ENCODE measurements around the gene ZFC3H1. TPM values are rescaled to one million over a fixed set of nuclear protein-coding genes. Genes with fewer than 3 reads are reported as not detected.

ZFC3H1 gene
- total and polyA plus RNA-seq, 12 donors = 11.8 to 56.2 (median 31.9) TPM

DNA sequence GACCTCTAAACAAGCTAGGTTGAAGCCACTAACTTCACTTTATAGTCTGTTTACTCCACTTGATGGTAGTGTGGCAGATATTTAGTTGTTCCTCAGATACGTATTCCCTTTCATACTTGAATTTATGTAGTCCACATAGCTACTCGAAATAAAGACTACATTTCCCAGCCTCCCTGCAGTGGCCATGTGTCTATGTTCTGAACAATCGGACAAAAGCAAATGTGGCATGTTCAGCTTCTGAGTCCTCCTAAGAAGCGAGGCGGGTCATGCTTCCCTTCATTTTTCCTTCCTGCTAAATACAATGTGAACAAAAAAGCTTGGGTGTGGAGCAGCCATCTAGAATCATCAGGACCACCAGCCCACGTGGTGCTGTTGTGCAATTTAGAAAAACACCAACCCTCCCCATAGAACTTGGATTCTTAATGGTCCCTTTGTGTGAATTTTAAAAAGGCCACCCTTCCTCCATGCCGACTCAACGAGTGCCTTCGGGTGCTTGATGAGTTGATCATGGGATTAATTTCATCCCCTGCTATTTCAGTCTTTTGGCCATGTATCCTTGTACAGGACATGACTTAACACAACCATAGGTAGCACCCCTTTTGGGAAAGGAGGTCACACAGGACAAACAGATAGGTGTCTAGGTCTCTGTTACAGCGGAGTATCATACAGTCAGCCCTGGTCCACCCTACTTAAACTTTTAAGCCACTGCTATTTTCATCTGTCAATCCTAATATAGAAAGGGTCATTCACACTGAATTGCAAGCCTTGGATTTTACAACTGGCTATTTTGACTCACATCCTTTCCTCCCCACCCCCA, 60.7 kb downstream of the ZFC3H1 start:
- Histone ChIP-seq H3K4me3 (no peak overlapping the region), H3K4me1 (replicated peaks in 1 of 2) (no peaks in the 10 kb centered on the region), H3K27me3 (no peaks in the 10 kb centered on the region), H3K9me3 (replicated peaks in 1 of 3) (no peaks in the 10 kb centered on the region), H3K27ac (no peak overlapping the region), H3K36me3 (replicated peaks in 1 of 2) (no peaks in the 10 kb centered on the region)
- no peak for TF ChIP-seq POLR2A (IDR thresholded peaks at IDR 0.05)
- TF ChIP-seq, protein P1, sequence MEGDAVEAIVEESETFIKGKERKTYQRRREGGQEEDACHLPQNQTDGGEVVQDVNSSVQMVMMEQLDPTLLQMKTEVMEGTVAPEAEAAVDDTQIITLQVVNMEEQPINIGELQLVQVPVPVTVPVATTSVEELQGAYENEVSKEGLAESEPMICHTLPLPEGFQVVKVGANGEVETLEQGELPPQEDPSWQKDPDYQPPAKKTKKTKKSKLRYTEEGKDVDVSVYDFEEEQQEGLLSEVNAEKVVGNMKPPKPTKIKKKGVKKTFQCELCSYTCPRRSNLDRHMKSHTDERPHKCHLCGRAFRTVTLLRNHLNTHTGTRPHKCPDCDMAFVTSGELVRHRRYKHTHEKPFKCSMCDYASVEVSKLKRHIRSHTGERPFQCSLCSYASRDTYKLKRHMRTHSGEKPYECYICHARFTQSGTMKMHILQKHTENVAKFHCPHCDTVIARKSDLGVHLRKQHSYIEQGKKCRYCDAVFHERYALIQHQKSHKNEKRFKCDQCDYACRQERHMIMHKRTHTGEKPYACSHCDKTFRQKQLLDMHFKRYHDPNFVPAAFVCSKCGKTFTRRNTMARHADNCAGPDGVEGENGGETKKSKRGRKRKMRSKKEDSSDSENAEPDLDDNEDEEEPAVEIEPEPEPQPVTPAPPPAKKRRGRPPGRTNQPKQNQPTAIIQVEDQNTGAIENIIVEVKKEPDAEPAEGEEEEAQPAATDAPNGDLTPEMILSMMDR (IDR thresholded peaks at IDR 0.05) = no peak
- no peak for DNase-seq
- WGBS, 4 donors = 83 to 88% (median 85%) methylated on average over 10 of the region's 10 CpGs
- intact Hi-C loops (cut with DNase I) = no loop called here

DNA sequence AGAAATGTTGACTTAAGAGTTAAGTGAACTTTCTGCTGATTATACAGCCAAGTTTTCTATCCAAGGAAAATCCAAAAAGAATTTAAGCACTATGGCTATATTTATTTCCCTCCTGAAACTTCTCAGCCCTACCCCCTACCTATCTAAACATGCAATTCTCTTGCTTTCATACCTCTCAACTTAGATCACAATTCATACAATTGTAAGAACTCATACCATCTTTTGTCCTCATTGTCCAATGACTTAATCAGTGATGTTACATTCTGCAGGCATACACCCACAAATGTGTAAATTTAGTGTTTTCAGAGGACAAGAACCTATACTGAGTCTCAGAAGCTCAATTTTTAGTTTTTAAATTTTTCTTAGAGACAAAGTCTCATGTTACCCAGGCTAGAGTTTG, 62.1 kb downstream of the ZFC3H1 start:
- intact Hi-C loops (cut with DNase I) = no loop called here
- no peaks in the 10 kb centered on the region for H3K4me1 ChIP-seq (replicated peaks in 1 of 2)
- no peak for DNase-seq

GRCh38 chr12:71599210-71599609, 64.4 kb downstream of the ZFC3H1 start:
- no peak for DNase-seq
- Histone ChIP-seq H3K27me3 (no peaks in the 10 kb centered on the region), H3K4me1 (replicated peaks in 1 of 2) (no peaks in the 10 kb centered on the region), H3K9me3 (replicated peaks in 1 of 3) (no peaks in the 10 kb centered on the region), H3K4me3 (no peak overlapping the region), H3K27ac (no peak overlapping the region), H3K36me3 (replicated peaks in 1 of 2) (no peaks in the 10 kb centered on the region)
- intact Hi-C loops (cut with DNase I) = no loop called here
- TF ChIP-seq, protein P1 (IDR thresholded peaks at IDR 0.05) = no peak
- TF ChIP-seq POLR2A (IDR thresholded peaks at IDR 0.05) = no peak

More for the DNA sequence above, 62.1 kb downstream of the ZFC3H1 start:
- TF ChIP-seq, protein P1 (IDR thresholded peaks at IDR 0.05) = no peak
- TF ChIP-seq POLR2A (IDR thresholded peaks at IDR 0.05) = no peak
- Histone ChIP-seq H3K27me3 (no peaks in the 10 kb centered on the region), H3K4me3 (no peak overlapping the region), H3K9me3 (replicated peaks in 1 of 3) (no peaks in the 10 kb centered on the region), H3K27ac (no peak overlapping the region), H3K36me3 (replicated peaks in 1 of 2) (no peaks in the 10 kb centered on the region)

- no peaks in the 10 kb centered on the region for H3K9me3 ChIP-seq (replicated peaks in 1 of 3)
- no peaks in the 10 kb centered on the region for H3K36me3 ChIP-seq (replicated peaks in 1 of 2)
- H3K4me1 ChIP-seq (replicated peaks in 1 of 2) = no peaks in the 10 kb centered on the region
- H3K27ac ChIP-seq = no peak overlapping the region
- intact Hi-C loops (cut with DNase I) = no loop called here
- H3K27me3 ChIP-seq = peaks cover 8% of the 10 kb centered on the region
- TF ChIP-seq, protein P1 (IDR thresholded peaks at IDR 0.05) = no peak
- no peak for TF ChIP-seq POLR2A (IDR thresholded peaks at IDR 0.05)
- 48 to 66% (median 55%) methylated on average over 5 of the region's 5 CpGs for WGBS, 4 donors
- no peak for DNase-seq
- no peak overlapping the region for H3K4me3 ChIP-seq
Observed at GRCh38 chr12:71594214-71594948, 69.3 kb downstream of the ZFC3H1 start.
